CD4-positive, alpha-beta T cell (primary cell): ENCODE results near the gene EDNRA. TPM values are rescaled to one million over a fixed set of nuclear protein-coding genes. Genes with fewer than 3 reads are reported as not detected.

Source experiments
- ATAC-seq: fragments of 200-7000 bp; cut with Tn5 transposase; one replicate; pipeline ENCODE4 v1.10.0; 2022; ENCODE audit warnings: mild to moderate bottlenecking; ENCODE audit not compliant: poor library complexity
- CTCF ChIA-PET: fragments of 350-600 bp; sonication (Branson Sonifier 250); formaldehyde crosslinking; loops from one replicate; lab custom pipeline; 2021; ENCODE audit warnings: antibody characterized with exemption, inconsistent platforms; lab: Charles Lee
- POLR2A ChIA-PET: fragments of 350-600 bp; sonication (Branson Sonifier 250); formaldehyde crosslinking; loops from one replicate; lab custom pipeline; 2021; ENCODE audit warnings: antibody characterized with exemption, inconsistent platforms; lab: Charles Lee
- DNase-seq, 14 experiments: peaks; one replicate each; pipeline ENCODE4 v3.0.0-alpha.2; 2013 to 2020; ENCODE audit warnings: mixed read lengths in 2 of 14
- H3K27ac ChIP-seq, 2 donors: one replicate each; pipeline versions ENCODE4 v1.5.1 to v1.7.0; 2013; ENCODE audit warnings: low read length in 2 of 2, low read depth in 1 of 2, mild to moderate bottlenecking in 1 of 2
- H3K27me3 ChIP-seq, 2 experiments: 1 replicate in 1 of 2; 2 replicates in 1 of 2; pipeline versions ENCODE4 v1.6.1 to v1.7.0; 2013; ENCODE audit warnings: low read length in 2 of 2, control low read depth in 1 of 2, mild to moderate bottlenecking in 1 of 2, moderate library complexity in 1 of 2; ENCODE audit not compliant: insufficient read depth in 2 of 2, control insufficient read depth in 1 of 2
- H3K36me3 ChIP-seq: one replicate; pipeline ENCODE4 v1.6.1; 2013; ENCODE audit warnings: low read length, control low read depth; ENCODE audit not compliant: insufficient read depth
- H3K4me1 ChIP-seq: one replicate; pipeline ENCODE4 v1.6.1; 2013; ENCODE audit warnings: low read length, control low read depth; ENCODE audit not compliant: insufficient read depth
- H3K4me3 ChIP-seq: one replicate; pipeline ENCODE4 v1.5.1; 2013; ENCODE audit warnings: mild to moderate bottlenecking, low read length, moderate library complexity
- H3K9me3 ChIP-seq, 2 experiments: 1 replicate in 1 of 2; 2 replicates in 1 of 2; pipeline versions ENCODE4 v1.6.1 to v1.7.0; 2013; ENCODE audit warnings: low read length in 2 of 2, mild to moderate bottlenecking in 2 of 2, control low read depth in 1 of 2, moderate library complexity in 1 of 2; ENCODE audit not compliant: control insufficient read depth in 1 of 2, insufficient read depth in 1 of 2
- H3K27ac Mint-ChIP-seq: one replicate; pipeline ENCODE4 v1.8.0; 2020; ENCODE audit warnings: mixed read lengths
- H3K27me3 Mint-ChIP-seq: one replicate; pipeline ENCODE4 v1.8.0; 2021; ENCODE audit warnings: mixed read lengths
- H3K36me3 Mint-ChIP-seq: one replicate; pipeline ENCODE4 v1.8.0; 2021; ENCODE audit warnings: low read depth, mixed read lengths
- H3K4me1 Mint-ChIP-seq: one replicate; pipeline ENCODE4 v1.8.0; 2021; ENCODE audit warnings: low read depth, mixed read lengths
- H3K4me3 Mint-ChIP-seq: one replicate; pipeline ENCODE4 v1.8.0; 2020; ENCODE audit warnings: mild to moderate bottlenecking, mixed read lengths
- H3K9me3 Mint-ChIP-seq: one replicate; pipeline ENCODE4 v1.8.0; 2020; ENCODE audit warnings: mixed read lengths
- intact Hi-C, 2 experiments: fragments of 100-400 bp; cut with DNase I in 1 of 2; cut with micrococcal nuclease in 1 of 2; formaldehyde crosslinking; loops; one replicate each; pipeline versions ENCODE4 v1.15.1 to v1.9.0; 2023 to 2025; cut with DNase I, micrococcal nuclease
- total RNA-seq, 174 experiments: library from RNA in 2 of 174; stranded (reverse) in 2 of 174; gene quantifications; one replicate each; pipeline ENCODE4 v1.2.3 and lab custom pipeline; 2021 to 2026
- TF ChIP-seq, protein P1 (sequence below): fragments of 200-600 bp; IDR thresholded peaks from one replicate; pipeline ENCODE4 v1.8.0; 2022; ENCODE audit warnings: antibody characterized with exemption, mild to moderate bottlenecking

The EDNRA gene
- total RNA-seq, 2 experiments from 2014 or later = not detected

DNA sequence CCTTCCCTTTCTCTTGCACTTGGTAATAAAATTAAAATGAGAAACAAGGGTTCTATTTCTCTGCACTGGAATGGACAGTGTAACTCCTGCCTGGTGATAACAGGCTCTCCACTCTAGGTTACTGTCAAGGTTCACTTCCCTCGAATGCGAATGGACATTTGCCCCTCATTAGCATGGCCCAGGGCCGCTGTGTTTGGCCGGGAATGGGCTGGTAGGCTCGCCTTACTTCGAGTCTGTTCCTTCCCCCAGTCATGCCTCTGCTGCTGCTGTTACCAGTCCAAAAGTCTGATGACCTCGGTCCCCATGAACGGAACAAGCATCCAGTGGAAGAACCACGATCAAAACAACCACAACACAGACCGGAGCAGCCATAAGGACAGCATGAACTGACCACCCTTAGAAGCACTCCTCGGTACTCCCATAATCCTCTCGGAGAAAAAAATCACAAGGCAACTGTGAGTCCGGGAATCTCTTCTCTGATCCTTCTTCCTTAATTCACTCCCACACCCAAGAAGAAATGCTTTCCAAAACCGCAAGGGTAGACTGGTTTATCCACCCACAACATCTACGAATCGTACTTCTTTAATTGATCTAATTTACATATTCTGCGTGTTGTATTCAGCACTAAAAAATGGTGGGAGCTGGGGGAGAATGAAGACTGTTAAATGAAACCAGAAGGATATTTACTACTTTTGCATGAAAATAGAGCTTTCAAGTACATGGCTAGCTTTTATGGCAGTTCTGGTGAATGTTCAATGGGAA is 61.5 kb downstream of the EDNRA start:
- no peaks in the 10 kb centered on the region for H3K27me3 ChIP-seq
- ChIA-PET POLR2A (no interaction called here), CTCF (no interaction called here)
- H3K4me1 ChIP-seq = no peaks in the 10 kb centered on the region
- ATAC-seq = no peak
- no peak for DNase-seq
- H3K4me3 Mint-ChIP-seq = no peak overlapping the region
- H3K36me3 Mint-ChIP-seq = no peaks in the 10 kb centered on the region
- no peaks in the 10 kb centered on the region for H3K36me3 ChIP-seq
- no peaks in the 10 kb centered on the region for H3K9me3 ChIP-seq
- no peak overlapping the region for H3K27ac ChIP-seq
- H3K4me1 Mint-ChIP-seq = no peaks in the 10 kb centered on the region
- peaks cover 34% of the 10 kb centered on the region for H3K27me3 Mint-ChIP-seq
- no peak overlapping the region for H3K27ac Mint-ChIP-seq
- TF ChIP-seq, protein P1, sequence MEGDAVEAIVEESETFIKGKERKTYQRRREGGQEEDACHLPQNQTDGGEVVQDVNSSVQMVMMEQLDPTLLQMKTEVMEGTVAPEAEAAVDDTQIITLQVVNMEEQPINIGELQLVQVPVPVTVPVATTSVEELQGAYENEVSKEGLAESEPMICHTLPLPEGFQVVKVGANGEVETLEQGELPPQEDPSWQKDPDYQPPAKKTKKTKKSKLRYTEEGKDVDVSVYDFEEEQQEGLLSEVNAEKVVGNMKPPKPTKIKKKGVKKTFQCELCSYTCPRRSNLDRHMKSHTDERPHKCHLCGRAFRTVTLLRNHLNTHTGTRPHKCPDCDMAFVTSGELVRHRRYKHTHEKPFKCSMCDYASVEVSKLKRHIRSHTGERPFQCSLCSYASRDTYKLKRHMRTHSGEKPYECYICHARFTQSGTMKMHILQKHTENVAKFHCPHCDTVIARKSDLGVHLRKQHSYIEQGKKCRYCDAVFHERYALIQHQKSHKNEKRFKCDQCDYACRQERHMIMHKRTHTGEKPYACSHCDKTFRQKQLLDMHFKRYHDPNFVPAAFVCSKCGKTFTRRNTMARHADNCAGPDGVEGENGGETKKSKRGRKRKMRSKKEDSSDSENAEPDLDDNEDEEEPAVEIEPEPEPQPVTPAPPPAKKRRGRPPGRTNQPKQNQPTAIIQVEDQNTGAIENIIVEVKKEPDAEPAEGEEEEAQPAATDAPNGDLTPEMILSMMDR = no peak
- H3K4me3 ChIP-seq = no peak overlapping the region
- intact Hi-C loops = no loop called here
- H3K9me3 Mint-ChIP-seq = no peaks in the 10 kb centered on the region

DNA sequence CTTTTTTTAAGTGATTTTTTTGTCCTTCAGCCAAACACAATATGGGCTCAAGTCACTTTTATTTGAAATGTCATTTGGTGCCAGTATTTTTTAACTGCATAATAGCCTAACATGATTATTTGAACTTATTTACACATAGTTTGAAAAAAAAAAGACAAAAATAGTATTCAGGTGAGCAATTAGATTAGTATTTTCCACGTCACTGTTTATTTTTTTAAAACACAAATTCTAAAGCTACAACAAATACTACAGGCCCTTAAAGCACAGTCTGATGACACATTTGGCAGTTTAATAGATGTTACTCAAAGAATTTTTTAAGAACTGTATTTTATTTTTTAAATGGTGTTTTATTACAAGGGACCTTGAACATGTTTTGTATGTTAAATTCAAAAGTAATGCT is 62.1 kb downstream of the EDNRA start:
- CTCF ChIA-PET = no interaction called here
- no peaks in the 10 kb centered on the region for H3K4me1 ChIP-seq
- ATAC-seq = no peak
- Mint-ChIP-seq H3K27ac (no peak overlapping the region), H3K9me3 (no peaks in the 10 kb centered on the region), H3K4me1 (no peaks in the 10 kb centered on the region), H3K36me3 (no peaks in the 10 kb centered on the region), H3K27me3 (peaks cover 37% of the 10 kb centered on the region), H3K4me3 (no peak overlapping the region)
- no peaks in the 10 kb centered on the region for H3K9me3 ChIP-seq
- no peaks in the 10 kb centered on the region for H3K27me3 ChIP-seq
- no peak for DNase-seq
- no peak overlapping the region for H3K4me3 ChIP-seq
- intact Hi-C loops = no loop called here
- TF ChIP-seq, protein P1 = no peak
- no peaks in the 10 kb centered on the region for H3K36me3 ChIP-seq
- H3K27ac ChIP-seq = no peak overlapping the region
- POLR2A ChIA-PET = no interaction called here

DNA sequence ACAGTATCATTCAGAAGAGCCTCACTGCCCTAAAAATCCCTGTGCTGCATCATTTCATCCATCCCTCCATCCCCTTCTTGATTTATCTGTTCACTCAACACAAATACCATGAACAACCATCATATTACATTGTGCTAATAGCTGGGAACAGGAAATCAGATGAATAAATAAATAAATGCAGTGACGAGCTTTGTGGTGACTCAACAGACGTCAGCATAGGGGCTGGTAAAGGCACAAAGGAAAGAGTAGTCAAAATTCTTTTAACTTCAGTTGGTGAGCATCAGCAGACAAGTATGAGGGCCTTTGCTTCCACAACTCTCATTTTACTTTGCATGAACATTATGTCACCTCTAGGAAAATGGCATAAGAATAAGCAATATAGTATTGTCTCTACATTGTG is 65.5 kb downstream of the EDNRA start:
- H3K36me3 Mint-ChIP-seq = no peaks in the 10 kb centered on the region
- ChIA-PET CTCF (no interaction called here), POLR2A (no interaction called here)
- DNase-seq (no peak), ATAC-seq (no peak)
- no peak overlapping the region for H3K27ac ChIP-seq
- no peaks in the 10 kb centered on the region for H3K36me3 ChIP-seq
- intact Hi-C loops = no loop called here
- no peak overlapping the region for H3K4me3 ChIP-seq
- peaks cover 4% of the 10 kb centered on the region for H3K4me1 ChIP-seq
- no peak overlapping the region for H3K27ac Mint-ChIP-seq
- no peaks in the 10 kb centered on the region for H3K4me1 Mint-ChIP-seq
- H3K9me3 Mint-ChIP-seq = no peaks in the 10 kb centered on the region
- H3K4me3 Mint-ChIP-seq = no peak overlapping the region
- no peaks in the 10 kb centered on the region for H3K9me3 ChIP-seq
- no peaks in the 10 kb centered on the region for H3K27me3 ChIP-seq
- TF ChIP-seq, protein P1 = no peak
- peaks cover 30% of the 10 kb centered on the region for H3K27me3 Mint-ChIP-seq
